ENCODE measurements around the gene HLX. TPM values are rescaled to one million over a fixed set of nuclear protein-coding genes. Genes with fewer than 3 reads are reported as not detected.

The HLX gene
- total and polyA plus RNA-seq, 2 of the 13 experiments (the other 11 are each of a cell fraction or from before 2014, with no cell fraction given), result 0.30 to 0.35 TPM

DNA sequence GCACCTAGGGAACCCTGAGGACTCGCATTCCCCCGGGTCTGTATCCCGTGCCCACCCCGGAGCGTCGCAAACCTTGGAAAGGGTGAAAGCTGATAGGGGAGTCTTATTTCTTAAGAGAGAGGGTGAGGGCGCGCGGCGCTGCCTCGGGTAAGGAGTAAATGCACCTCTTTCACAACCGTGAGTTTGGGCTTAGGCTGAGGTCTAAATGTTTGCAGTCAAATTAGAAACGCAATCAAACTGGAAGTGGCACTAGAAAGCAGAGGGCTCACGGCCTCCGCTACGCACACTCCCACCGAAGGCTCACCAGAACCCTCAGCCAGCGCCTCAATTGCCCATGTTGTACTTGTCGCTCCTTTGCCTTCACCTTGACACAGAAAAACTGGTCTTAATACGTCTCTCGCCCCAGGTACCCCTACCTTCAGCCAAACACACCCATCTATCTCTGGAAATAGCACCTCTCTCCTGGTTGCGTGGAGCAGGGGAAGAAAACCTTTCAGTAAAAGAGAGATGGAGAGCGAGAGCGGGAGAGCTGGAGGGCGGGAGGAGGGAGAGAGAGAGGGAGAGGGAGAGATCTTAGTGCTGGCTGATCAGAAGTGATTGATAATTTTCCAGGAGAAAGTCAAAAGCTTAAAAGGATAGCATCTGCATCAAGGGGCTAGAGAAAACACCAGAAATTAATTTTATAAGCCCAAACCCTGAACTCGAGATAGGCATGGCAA, 1.7 kb upstream of the HLX start:
- Histone ChIP-seq H4K20me1 (ENCODE audit: insufficient read depth, low read length) (no peaks in the 10 kb centered on the region), H3K4me3 (replicated peaks in 1 of 3; ENCODE audit: insufficient read depth in 1 of 3, low read depth in 2 of 3, low read length in 3 of 3) (no peak overlapping the region), H3K79me2 (ENCODE audit: insufficient read depth, low read length) (no peaks in the 10 kb centered on the region), H3K9ac (ENCODE audit: insufficient read depth, low read depth, low read length) (no peak overlapping the region), H3K4me2 (ENCODE audit: low read depth, low read length) (no peak overlapping the region), H3K27me3 (ENCODE audit: control insufficient read depth in 1 of 2, insufficient read depth in 2 of 2, low read length in 2 of 2) (peaks cover 0 to 11% of the 10 kb centered on the region in 2 experiments; a peak in 1 of 5 replicates), H3K27ac (ENCODE audit: extremely low read length, insufficient read depth, low read length) (no peak overlapping the region), H3K4me1 (ENCODE audit: insufficient read depth, low read length) (peaks cover 16% of the 10 kb centered on the region), H2AFZ (ENCODE audit: low read length) (no peak overlapping the region), H3K9me3 (ENCODE audit: low read length) (no peaks in the 10 kb centered on the region), H3K36me3 (replicated peaks in 1 of 2; ENCODE audit: control insufficient read depth in 1 of 2, insufficient read depth in 2 of 2, low read length in 2 of 2) (no peaks in the 10 kb centered on the region)
- FAIRE-seq, result no peak
- WGBS (ENCODE audit: low lambda C conversion rate), result 81% methylated on average over 26 of the region's 26 CpGs
- no TSS peak for BruUV-seq (replicated peaks)
- intact Hi-C loops (cut with micrococcal nuclease; ENCODE audit: unreplicated experiment) (loop anchor here (10.0 kb wide), 1 partner anchor 107 kb away; no protein-coding TSS in a partner anchor), in situ Hi-C loops (cut with HindIII; ENCODE audit: extremely low pct_ligation_motif_present, low pct_unique_long_range_greater_than_20kb) (no loop called here)
- no peak for ATAC-seq
- DNase-seq (ENCODE audit: low spot score), result no peak
- ChIA-PET POLR2A (no interaction called here), CTCF (ENCODE audit: low intra/inter-chr PET ratio, low total read pairs) (no interaction called here)
- TF ChIP-seq HOXA9 (CRISPR knock-in tag; IDR thresholded peaks at IDR 0.05; ENCODE audit: borderline replicate concordance) (no peak), ZNF7 (CRISPR knock-in tag; IDR thresholded peaks at IDR 0.05) (no peak), ZNF512 (CRISPR knock-in tag; IDR thresholded peaks at IDR 0.05) (no peak), KLF12 (CRISPR knock-in tag; IDR thresholded peaks at IDR 0.05; ENCODE audit: borderline replicate concordance) (no peak), ZNF292 (CRISPR knock-in tag; IDR thresholded peaks at IDR 0.05; ENCODE audit: borderline replicate concordance, low read depth) (no peak), ZNF674 (CRISPR knock-in tag; IDR thresholded peaks at IDR 0.05; ENCODE audit: low read depth) (no peak), CBFB (CRISPR knock-in tag; IDR thresholded peaks at IDR 0.05) (no peak), JARID2 (CRISPR knock-in tag; IDR thresholded peaks at IDR 0.05; ENCODE audit: insufficient replicate concordance) (no peak), ATF7 (IDR thresholded peaks at IDR 0.05) (no peak), ATF7 (CRISPR knock-in tag; IDR thresholded peaks at IDR 0.05) (no peak), ATAD3A (CRISPR knock-in tag; IDR thresholded peaks at IDR 0.05) (no peak), MED13 (CRISPR knock-in tag; IDR thresholded peaks at IDR 0.05) (no peak), KDM3A (CRISPR knock-in tag; IDR thresholded peaks at IDR 0.05; ENCODE audit: low read depth) (no peak)
- TF ChIP-seq, protein P1, sequence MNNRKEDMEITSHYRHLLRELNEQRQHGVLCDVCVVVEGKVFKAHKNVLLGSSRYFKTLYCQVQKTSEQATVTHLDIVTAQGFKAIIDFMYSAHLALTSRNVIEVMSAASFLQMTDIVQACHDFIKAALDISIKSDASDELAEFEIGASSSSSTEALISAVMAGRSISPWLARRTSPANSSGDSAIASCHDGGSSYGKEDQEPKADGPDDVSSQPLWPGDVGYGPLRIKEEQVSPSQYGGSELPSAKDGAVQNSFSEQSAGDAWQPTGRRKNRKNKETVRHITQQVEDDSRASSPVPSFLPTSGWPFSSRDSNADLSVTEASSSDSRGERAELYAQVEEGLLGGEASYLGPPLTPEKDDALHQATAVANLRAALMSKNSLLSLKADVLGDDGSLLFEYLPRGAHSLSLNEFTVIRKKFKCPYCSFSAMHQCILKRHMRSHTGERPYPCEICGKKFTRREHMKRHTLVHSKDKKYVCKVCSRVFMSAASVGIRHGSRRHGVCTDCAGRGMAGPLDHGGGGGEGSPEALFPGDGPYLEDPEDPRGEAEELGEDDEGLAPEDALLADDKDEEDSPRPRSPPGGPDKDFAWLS (CRISPR knock-in tag; IDR thresholded peaks at IDR 0.05; ENCODE audit: borderline replicate concordance), result no peak
- TF ChIP-seq, protein P2, sequence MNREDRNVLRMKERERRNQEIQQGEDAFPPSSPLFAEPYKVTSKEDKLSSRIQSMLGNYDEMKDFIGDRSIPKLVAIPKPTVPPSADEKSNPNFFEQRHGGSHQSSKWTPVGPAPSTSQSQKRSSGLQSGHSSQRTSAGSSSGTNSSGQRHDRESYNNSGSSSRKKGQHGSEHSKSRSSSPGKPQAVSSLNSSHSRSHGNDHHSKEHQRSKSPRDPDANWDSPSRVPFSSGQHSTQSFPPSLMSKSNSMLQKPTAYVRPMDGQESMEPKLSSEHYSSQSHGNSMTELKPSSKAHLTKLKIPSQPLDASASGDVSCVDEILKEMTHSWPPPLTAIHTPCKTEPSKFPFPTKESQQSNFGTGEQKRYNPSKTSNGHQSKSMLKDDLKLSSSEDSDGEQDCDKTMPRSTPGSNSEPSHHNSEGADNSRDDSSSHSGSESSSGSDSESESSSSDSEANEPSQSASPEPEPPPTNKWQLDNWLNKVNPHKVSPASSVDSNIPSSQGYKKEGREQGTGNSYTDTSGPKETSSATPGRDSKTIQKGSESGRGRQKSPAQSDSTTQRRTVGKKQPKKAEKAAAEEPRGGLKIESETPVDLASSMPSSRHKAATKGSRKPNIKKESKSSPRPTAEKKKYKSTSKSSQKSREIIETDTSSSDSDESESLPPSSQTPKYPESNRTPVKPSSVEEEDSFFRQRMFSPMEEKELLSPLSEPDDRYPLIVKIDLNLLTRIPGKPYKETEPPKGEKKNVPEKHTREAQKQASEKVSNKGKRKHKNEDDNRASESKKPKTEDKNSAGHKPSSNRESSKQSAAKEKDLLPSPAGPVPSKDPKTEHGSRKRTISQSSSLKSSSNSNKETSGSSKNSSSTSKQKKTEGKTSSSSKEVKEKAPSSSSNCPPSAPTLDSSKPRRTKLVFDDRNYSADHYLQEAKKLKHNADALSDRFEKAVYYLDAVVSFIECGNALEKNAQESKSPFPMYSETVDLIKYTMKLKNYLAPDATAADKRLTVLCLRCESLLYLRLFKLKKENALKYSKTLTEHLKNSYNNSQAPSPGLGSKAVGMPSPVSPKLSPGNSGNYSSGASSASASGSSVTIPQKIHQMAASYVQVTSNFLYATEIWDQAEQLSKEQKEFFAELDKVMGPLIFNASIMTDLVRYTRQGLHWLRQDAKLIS (CRISPR knock-in tag; IDR thresholded peaks at IDR 0.05), result no peak
- TF ChIP-seq, protein P3, sequence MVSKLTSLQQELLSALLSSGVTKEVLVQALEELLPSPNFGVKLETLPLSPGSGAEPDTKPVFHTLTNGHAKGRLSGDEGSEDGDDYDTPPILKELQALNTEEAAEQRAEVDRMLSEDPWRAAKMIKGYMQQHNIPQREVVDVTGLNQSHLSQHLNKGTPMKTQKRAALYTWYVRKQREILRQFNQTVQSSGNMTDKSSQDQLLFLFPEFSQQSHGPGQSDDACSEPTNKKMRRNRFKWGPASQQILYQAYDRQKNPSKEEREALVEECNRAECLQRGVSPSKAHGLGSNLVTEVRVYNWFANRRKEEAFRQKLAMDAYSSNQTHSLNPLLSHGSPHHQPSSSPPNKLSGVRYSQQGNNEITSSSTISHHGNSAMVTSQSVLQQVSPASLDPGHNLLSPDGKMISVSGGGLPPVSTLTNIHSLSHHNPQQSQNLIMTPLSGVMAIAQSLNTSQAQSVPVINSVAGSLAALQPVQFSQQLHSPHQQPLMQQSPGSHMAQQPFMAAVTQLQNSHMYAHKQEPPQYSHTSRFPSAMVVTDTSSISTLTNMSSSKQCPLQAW (CRISPR knock-in tag; IDR thresholded peaks at IDR 0.05), result no peak

Measured in HepG2 (cell line).